Measurements from ENCODE around the gene OPCML.

Gene OPCML

DNA sequence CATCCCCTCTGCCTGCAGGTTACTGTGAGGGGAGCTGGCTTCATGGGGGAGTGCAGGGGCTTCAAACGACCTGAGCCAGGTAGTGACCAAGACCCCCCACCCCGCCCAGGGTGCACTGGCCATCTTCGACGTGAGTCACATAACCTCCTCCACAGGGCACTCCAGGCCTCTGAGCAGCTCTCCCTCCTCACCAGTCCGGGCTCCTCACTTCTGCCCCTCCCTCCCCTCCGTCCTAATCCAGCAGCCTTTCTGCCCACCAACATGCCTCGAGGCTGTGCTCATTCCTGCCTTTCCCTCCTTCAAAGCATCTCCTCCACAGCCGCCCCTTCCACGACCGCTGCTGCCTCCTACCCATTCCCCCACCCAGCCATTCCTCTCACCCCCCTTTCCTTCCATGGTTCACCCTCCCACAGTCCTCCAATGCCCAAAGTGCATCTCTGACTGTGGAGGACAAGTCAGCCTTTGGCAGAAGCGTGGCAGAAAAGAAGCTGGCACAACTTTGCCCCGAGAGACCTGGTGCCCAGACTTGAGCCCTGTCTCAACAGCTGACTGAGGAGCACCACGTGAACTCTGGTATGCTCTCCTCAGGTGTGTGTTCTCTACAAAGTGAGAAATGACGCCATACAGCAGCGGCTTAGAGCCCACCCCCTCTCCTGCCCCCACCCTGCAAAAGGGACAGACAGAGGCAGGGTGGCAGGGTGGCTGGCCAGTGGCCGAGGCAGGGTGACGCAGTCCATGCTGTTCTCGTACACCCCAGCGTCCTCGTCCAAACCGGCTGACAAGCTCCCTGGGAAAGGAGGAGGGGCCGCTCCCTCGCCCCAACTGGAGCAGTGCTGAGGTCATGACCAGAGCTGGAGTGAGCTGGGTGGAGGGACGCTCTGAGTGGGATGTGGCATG, 30.4 kb downstream of the OPCML start:
- DNase-seq: no peak

DNA sequence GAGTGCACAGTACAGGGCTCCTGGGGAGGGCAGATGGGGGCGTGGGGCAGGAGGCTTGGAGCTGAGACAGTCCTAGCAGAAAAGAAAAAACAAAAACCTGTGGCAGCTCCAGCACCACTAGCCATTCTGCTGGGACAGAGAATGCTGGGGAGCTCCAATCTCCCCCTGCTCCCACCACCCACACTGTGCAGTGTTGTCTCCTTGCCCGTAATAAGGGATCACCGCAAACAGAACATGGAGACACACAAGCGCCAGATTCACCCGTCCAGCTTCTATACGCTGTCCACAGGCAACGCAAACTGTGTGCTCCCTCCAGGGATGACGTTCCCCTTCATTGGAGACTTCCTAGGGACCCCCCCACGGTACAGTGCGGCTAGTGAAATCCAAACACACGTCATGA, 31.4 kb downstream of the OPCML start:
- no peak for DNase-seq

DNA sequence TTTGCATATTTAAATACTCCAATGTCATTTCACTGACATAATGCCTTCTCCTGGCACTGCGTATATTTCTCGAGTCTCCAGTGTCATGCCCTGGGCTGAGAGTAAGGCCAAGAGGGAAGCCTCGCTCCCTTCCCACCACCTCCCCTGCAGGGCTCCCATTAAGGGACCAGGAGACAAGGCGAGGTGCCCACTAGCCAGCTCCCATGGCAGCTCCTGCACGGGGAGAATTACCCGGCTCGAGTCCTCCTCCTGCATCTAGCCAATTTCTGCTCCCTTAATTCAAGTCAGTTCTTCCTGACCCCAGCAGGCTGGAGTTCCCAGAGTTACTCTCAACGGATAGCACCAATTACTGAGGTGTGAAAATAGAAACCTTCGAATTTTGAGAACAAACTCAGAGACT, 31.9 kb downstream of the OPCML start:
- no peak for DNase-seq

- DNase-seq: no peak
Measured at GRCh38 chr11:133498969-133499368, 33.3 kb downstream of the OPCML start.

- DNase-seq: no peak
Measured at GRCh38 chr11:133497477-133498140, 34.7 kb downstream of the OPCML start.

DNA sequence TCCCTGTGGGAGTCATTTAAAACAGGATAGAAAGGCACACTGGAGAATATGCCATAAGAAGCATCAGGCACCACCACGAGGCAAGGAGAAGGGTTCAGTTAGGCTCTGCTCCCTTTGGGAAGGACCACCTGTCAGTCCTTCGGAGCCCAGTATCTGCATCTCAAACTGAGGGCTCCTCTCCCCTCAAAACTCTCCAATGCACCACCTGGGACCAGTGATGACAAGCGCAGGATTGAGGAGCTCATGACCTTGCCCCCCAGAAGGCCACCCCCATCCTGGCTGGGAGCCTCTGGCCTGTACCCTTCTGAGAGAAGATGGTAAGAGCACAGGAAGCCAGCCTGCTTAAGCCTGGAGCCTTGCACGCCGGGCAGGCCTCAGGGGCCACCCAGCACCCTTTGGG, 39.4 kb downstream of the OPCML start:
- DNase-seq: no peak

- no peak for DNase-seq
Measured at GRCh38 chr11:133491680-133492383, 40.5 kb downstream of the OPCML start.

DNA sequence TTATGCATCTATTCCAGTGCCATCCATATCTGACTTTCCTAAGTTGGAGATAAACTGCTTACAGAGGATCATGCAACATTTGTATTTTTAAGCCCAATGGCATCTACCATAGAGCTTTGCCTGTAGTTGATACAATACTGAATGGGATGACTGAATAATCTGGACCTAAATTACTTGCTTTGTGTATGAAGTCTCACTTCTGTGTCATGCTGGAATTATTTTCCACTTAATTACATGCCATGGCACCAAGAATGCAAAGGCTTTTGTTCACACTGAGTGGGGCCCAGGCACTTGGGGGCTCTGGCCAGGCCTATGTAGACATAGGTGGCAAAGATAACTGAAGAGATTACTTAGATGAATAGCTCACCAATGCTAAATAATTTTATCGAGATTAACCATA, 51.6 kb downstream of the OPCML start:
- no peak for DNase-seq

GRCh38 chr11:133479209-133479608, 53.1 kb downstream of the OPCML start:
- no peak for DNase-seq

DNA sequence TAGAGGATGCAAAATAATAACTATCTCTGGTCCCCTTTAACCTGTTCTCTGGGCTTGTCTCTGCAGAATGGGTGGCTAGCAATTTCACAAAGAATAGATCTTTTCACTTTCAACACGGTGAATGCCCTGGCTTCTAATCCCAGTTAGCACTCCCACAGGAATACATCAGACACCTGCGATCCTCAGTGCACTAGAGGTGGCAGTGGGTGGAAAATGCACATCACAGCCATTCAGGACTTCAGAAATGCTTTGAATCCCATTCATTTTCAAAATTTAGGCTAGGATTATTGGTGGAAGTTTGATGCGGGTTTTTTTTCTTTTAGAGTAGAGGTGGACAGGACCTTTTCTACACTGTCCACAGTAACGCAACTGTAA, 55.1 kb downstream of the OPCML start:
- no peak for DNase-seq

DNA sequence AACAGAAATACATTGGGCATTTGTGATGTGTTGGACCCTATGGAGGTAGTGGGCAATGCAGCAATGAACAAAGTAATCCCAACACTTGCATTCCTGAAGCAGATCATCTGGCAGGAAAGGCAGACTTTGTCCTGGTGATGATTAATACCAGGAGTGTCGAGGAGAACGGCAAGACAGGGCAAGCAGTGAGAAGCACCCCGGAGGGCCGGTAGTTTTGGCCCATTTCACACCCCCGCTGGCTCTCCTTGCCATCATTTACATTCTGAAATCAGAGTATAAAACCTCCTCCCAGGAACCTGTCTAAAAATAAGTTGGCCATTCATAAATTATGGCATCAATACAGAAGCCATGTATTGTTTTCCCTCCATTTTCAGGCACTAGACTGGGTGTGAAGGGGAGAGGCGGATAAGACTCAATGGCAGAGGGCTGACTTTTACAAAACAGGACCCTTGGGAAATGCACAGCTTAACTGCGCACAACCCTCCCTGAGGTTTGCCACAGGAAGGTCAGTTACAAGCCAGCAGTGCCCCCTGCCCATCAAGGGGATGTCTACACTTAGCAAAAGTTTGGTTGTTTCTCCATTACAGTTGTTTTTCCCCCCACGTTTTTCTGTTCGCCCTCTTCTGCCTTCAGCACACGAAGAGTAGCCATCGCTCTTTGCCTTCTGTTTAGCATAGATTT, 55.6 kb downstream of the OPCML start:
- DNase-seq: no peak

GRCh38 chr11:133474461-133474860, 57.8 kb downstream of the OPCML start:
- DNase-seq: no peak

DNA sequence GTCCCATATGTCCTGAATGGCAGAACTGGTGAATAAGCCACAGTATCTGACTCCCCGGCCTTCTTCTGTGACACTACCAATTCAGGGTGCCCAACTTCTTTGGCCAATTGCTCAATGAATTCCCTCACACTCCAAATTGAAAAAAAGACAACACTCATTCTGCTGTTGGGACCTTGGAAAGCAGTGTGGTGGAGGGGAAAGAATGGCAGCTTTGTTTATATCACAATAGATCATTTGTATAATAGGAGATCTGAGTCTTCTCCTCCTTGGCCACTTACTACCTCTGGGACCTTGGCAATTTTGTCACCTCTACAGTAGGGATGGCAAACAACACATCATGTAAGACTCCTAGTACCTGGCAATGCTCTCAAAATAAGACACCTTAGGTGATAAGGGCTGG, 64.6 kb downstream of the OPCML start:
- DNase-seq: no peak

GRCh38 chr11:133443206-133443747, 89.0 kb downstream of the OPCML start:
- DNase-seq: no peak

DNA sequence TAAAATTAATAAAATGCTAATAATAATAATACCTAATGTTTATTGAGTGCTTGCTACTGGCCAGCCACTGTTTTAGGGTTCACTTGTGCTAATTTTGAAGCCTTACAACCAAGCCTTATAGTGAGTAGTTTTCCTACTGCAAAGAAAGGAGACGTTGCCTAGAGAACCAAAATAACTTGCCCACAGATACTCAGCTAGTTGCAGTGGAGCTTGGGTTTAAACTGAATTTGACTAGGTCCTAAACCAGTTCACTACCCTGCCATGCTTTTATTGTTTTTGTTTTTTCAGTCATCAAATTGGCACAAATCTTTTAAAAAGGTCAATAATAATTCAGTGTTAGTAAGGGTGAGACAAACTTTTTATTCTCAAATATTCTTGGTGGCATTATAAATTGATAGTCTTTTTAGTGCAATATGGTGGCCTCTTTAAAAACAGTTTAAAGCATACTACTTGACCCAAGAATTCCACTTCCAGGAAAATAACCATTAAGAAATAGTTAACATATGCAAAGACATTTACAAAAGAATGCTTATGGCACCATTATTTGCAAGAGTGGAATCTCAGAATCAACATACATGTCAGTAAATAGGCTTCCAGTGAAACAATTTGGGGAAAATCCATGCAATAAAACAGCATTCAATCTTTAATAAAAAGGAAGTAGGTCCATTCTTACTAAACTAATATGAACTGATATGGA, 90.2 kb downstream of the OPCML start:
- no peak for DNase-seq

DNA sequence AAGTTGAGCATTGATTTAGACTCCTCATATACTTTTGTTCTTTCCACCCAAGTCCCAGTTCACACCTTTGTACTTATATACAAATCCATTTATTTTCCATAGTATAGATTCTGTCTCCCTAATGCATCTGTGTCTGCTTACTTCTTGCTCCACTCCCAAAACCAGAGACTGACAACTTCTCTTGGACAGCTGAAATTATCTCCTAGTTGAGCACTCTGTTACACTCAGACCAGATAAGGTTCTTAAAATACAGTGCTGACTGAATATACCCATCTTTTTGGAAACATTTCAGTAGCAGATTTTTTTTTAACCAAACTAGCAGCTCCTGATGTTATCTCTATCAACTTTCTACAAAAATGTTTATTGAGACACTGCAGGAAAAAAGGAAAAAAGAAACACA, 106.3 kb downstream of the OPCML start:
- DNase-seq: no peak

DNA sequence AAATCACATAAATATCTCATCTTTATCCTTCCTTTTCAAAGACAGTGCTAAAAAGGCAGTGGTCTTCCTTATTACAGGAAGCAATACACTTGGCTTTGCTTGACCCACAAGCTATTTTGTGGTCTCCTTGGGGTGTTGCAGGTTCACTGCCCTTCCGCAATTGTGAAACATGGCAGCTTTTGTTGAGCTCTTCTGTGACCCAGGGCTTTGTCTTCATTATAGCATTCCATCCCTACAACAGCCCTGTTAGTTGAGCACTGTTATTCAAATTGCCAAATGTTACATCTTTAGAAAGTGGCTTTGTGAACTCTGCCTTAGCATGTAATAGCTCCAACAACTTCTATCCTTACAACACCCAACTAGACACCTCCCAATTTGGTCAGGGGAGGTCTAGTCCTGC, 107.1 kb downstream of the OPCML start:
- DNase-seq: no peak

- no peak for DNase-seq
Measured at GRCh38 chr11:133418218-133418617, 114.1 kb downstream of the OPCML start.

DNA sequence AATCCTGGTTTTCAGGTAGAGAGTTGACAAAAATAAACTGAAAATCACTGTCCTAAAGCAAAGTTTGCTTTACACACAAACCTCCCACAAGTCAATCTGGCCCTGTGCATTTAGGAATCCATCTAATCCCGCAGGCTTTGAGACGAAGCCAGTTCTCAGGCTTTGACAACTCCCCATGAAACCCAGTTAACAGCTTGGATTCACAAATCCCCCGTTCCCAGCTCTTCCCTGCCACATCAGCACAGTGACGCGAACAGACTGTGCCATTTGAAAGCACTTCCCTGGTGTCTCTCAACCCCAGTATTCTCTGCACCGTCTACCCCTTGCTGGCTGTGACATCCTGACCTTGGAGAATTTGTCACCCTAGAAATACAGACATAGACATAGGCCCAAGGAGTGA, 117.8 kb downstream of the OPCML start:
- DNase-seq: no peak

GRCh38 chr11:133413703-133414102, 118.6 kb downstream of the OPCML start:
- DNase-seq: no peak

- no peak for DNase-seq
Measured at GRCh38 chr11:133409799-133410198, 122.5 kb downstream of the OPCML start.

- DNase-seq: no peak
Measured at GRCh38 chr11:133408936-133409335, 123.4 kb downstream of the OPCML start.

Measured in fibroblast of skin of right biceps (primary cell).